IMR-90 (cell line): Measurements from ENCODE around the gene GABRB3. TPM values are rescaled to one million over a fixed set of nuclear protein-coding genes. Genes with fewer than 3 reads are reported as not detected.

Experiments used
- ATAC-seq: fragments of 200-7000 bp; cut with Tn5 transposase; 2 replicates; pipeline ENCODE4 v1.9.1; 2020; ENCODE audit warnings: low read depth, mild to moderate bottlenecking, moderate library complexity
- BruUV-seq: library from RNA; stranded (reverse); fragments of 400-500 nt; replicated peaks from 2 replicates; lab custom pipeline; 2021; lab: Mats Ljungman, UMichigan
- CTCF ChIA-PET: fragments of 300-600 bp; formaldehyde crosslinking; extraction: SDS; loops from one replicate; lab custom pipeline; 2021; ENCODE audit warnings: antibody characterized with exemption; lab: Yijun Ruan, JAX
- POLR2A ChIA-PET: fragments of 300-600 bp; sonication (Branson Sonifier 250); formaldehyde crosslinking; loops from one replicate; lab custom pipeline; 2022; ENCODE audit warnings: antibody characterized with exemption; ENCODE audit not compliant: unreplicated experiment; lab: Charles Lee
- DNase-seq: peaks from one replicate; pipeline ENCODE4 v3.0.0; 2013
- H2AFZ ChIP-seq: replicated peaks from 2 replicates; pipeline ENCODE3; 2013; ENCODE audit warnings: low read length, mild to moderate bottlenecking; ENCODE audit not compliant: poor library complexity
- H2AK5ac ChIP-seq: 2 replicates; pipeline ENCODE4 v1.6.1; 2013; ENCODE audit warnings: low read depth, low read length, inconsistent platforms
- H2AK9ac ChIP-seq: replicated peaks from 2 replicates; pipeline ENCODE3; 2013; ENCODE audit warnings: mild to moderate bottlenecking, low read depth, low read length, moderate library complexity; ENCODE audit not compliant: poor library complexity
- H2BK120ac ChIP-seq: 2 replicates; pipeline ENCODE4 v1.6.1; 2013; ENCODE audit warnings: low read depth, low read length, inconsistent platforms
- H2BK15ac ChIP-seq: 3 replicates; pipeline ENCODE4 v1.6.1; 2013; ENCODE audit warnings: low read depth, low read length, inconsistent platforms
- H2BK20ac ChIP-seq: 2 replicates; pipeline ENCODE4 v1.6.1; 2013; ENCODE audit warnings: low read depth, mild to moderate bottlenecking, inconsistent platforms, low read length, moderate library complexity
- H2BK5ac ChIP-seq: 2 replicates; pipeline ENCODE4 v1.6.1; 2013; ENCODE audit warnings: mild to moderate bottlenecking, low read depth, low read length, inconsistent platforms; ENCODE audit not compliant: poor library complexity, severe bottlenecking
- H3K14ac ChIP-seq: replicated peaks from 2 replicates; pipeline ENCODE4 v1.6.1; 2013; ENCODE audit warnings: low read depth, low read length, inconsistent platforms
- H3K18ac ChIP-seq: 2 replicates; pipeline ENCODE4 v1.6.1; 2013; ENCODE audit warnings: low read depth, low read length, control low read depth
- H3K23ac ChIP-seq: 2 replicates; pipeline ENCODE4 v1.6.1; 2013; ENCODE audit warnings: low read depth, low read length, inconsistent platforms
- H3K27ac ChIP-seq: 2 replicates; pipeline ENCODE4 v1.5.1; 2013; ENCODE audit warnings: mild to moderate bottlenecking, control low read depth, low read length; ENCODE audit not compliant: insufficient read depth
- H3K27me3 ChIP-seq: 2 replicates; pipeline ENCODE4 v1.6.1; 2013; ENCODE audit warnings: low read length; ENCODE audit not compliant: control insufficient read depth, insufficient read depth
- H3K36me3 ChIP-seq: 2 replicates; pipeline ENCODE4 v1.6.1; 2013; ENCODE audit warnings: low read length, mixed read lengths; ENCODE audit not compliant: control insufficient read depth, insufficient read depth
- H3K4ac ChIP-seq: 2 replicates; pipeline ENCODE4 v1.6.1; 2013; ENCODE audit warnings: low read depth, low read length, inconsistent platforms
- H3K4me1 ChIP-seq: 2 replicates; pipeline ENCODE4 v1.6.1; 2013; ENCODE audit warnings: low read length, mixed read lengths; ENCODE audit not compliant: control insufficient read depth, insufficient read depth
- H3K4me2 ChIP-seq: 2 replicates; pipeline ENCODE4 v1.6.1; 2013; ENCODE audit warnings: low read depth, mild to moderate bottlenecking, control low read depth, low read length, moderate library complexity
- H3K4me3 ChIP-seq: 2 replicates; pipeline ENCODE4 v1.5.1; 2013; ENCODE audit warnings: low read depth, mild to moderate bottlenecking, control low read depth, low read length, moderate library complexity; ENCODE audit not compliant: insufficient read depth
- H3K56ac ChIP-seq: 2 replicates; pipeline ENCODE4 v1.6.1; 2013; ENCODE audit warnings: low read length, inconsistent platforms; ENCODE audit not compliant: insufficient read depth; ENCODE audit errors: extremely low read depth
- H3K79me1 ChIP-seq, 2 experiments: 2 replicates each; pipeline ENCODE4 v1.6.1; 2013; ENCODE audit warnings: low read length in 2 of 2, inconsistent platforms in 1 of 2, low read depth in 1 of 2
- H3K9ac ChIP-seq: 2 replicates; pipeline ENCODE4 v1.6.1; 2013; ENCODE audit warnings: low read depth, low read length, control low read depth
- H3K9me1 ChIP-seq: 2 replicates; pipeline ENCODE4 v1.6.1; 2013; ENCODE audit warnings: low read length, inconsistent platforms; ENCODE audit not compliant: insufficient read depth
- H3K9me3 ChIP-seq: 2 replicates; pipeline ENCODE4 v1.6.1; 2013; ENCODE audit warnings: low read length; ENCODE audit not compliant: control insufficient read depth, insufficient read depth
- H4K20me1 ChIP-seq: 2 replicates; pipeline ENCODE4 v1.6.1; 2013; ENCODE audit warnings: low read length, inconsistent platforms; ENCODE audit not compliant: insufficient read depth
- H4K5ac ChIP-seq: 2 replicates; pipeline ENCODE4 v1.6.1; 2013; ENCODE audit warnings: mild to moderate bottlenecking, low read depth, low read length, control low read depth
- H4K8ac ChIP-seq, 2 experiments: 2 replicates each; pipeline ENCODE4 v1.6.1; 2013; ENCODE audit warnings: low read depth in 2 of 2, low read length in 2 of 2, control low read depth in 1 of 2, inconsistent platforms in 1 of 2
- H4K91ac ChIP-seq: 2 replicates; pipeline ENCODE4 v1.6.1; 2013; ENCODE audit warnings: low read depth, low read length, inconsistent platforms; ENCODE audit not compliant: insufficient read depth
- CTCF ChIP-seq: conservative IDR thresholded peaks from 2 replicates; pipeline ENCODE4 v1.5.1; 2012; ENCODE audit warnings: mild to moderate bottlenecking, low read depth, low read length, improper control_type of control experiment
- MXI1 ChIP-seq: IDR thresholded peaks from 2 replicates; pipeline ENCODE4 v1.6.1; 2012; ENCODE audit warnings: low read depth, mild to moderate bottlenecking, low read length, moderate library complexity, borderline replicate concordance
- USF2 ChIP-seq: fragments of 150-350 bp; IDR thresholded peaks from 2 replicates; pipeline ENCODE4 v1.6.1; 2017; ENCODE audit warnings: mild to moderate bottlenecking, antibody characterized with exemption, low read length, low read depth
- WGBS, 2 experiments: methylation state at CpG; one replicate each; pipeline versions ENCODE4 v1.1.5 to v1.1.7; 2013; ENCODE audit warnings: missing lambda C conversion rate in 2 of 2; ENCODE audit not compliant: insufficient read length in 1 of 2; ENCODE audit errors: extremely low coverage in 2 of 2; 5-methylcytosine and 5-hydroxymethylcytosine counted together
- dilution Hi-C: fragments of 300-500 bp; cut with HindIII; formaldehyde crosslinking; loops from one replicate; pipeline ENCODE4 v1.14.3; 2018; ENCODE audit warnings: low sequenced_read_pairs; ENCODE audit not compliant: unreplicated experiment
- in situ Hi-C: fragments of 300-500 bp; cut with MboI; formaldehyde crosslinking; loops from 3 replicates; pipeline ENCODE4 v1.14.3; 2019; ENCODE audit warnings: low sequenced_read_pairs, inconsistent platforms, mixed read lengths
- intact Hi-C: fragments of 100-400 bp; cut with micrococcal nuclease; formaldehyde crosslinking; loops from 2 replicates; pipeline ENCODE4 v1.10.0; 2022
- polyA plus RNA-seq, 3 experiments: library from polyadenylated mRNA; depleted of rRNA; stranded (reverse); fragments of >200 nt; gene quantifications; 2 replicates each; pipeline ENCODE4 v1.2.3, GENCODE V29; 2012; ENCODE audit warnings: low replicate concordance in 1 of 3
- total RNA-seq: library from RNA; depleted of rRNA; stranded (reverse); fragments of >200 nt; gene quantifications from 2 replicates; pipeline ENCODE4 v1.2.3, GENCODE V29; 2012

GABRB3 gene
- total and polyA plus RNA-seq, 2 of the 4 experiments (the other 2 are of a cell fraction): 0.36 to 0.54 TPM

- TF ChIP-seq CTCF: no peak
Measured at GRCh38 chr15:26773067-26773877, 406 bp upstream of the GABRB3 start (continued).

- Histone ChIP-seq H3K27me3 (peaks cover 13% of the 10 kb centered on the region; the same call in 1 of the 2 replicates), H3K27ac (no peak overlapping the region), H4K91ac (no peak overlapping the region), H3K4me1 (no peaks in the 10 kb centered on the region), H2AFZ (peak overlapping the region; percentile 11), H3K18ac (no peak overlapping the region), H3K36me3 (no peaks in the 10 kb centered on the region), H2BK5ac (no peak overlapping the region), H2AK5ac (no peak overlapping the region), H3K56ac (no peak overlapping the region; the same call in 1 of the 2 replicates), H3K9me3 (peaks cover 2% of the 10 kb centered on the region; the same call in 1 of the 2 replicates), H3K23ac (no peak overlapping the region), H3K79me1 (no peaks in the 10 kb centered on the region), H3K4me3 (no peak overlapping the region), H4K8ac (no peak overlapping the region), H2AK9ac (no peak overlapping the region), H2BK120ac (no peak overlapping the region), H3K9ac (no peak overlapping the region), H3K4me2 (no peak overlapping the region), H3K9me1 (no peaks in the 10 kb centered on the region), H2BK20ac (no peak overlapping the region), H4K5ac (no peak overlapping the region), H3K14ac (no peak overlapping the region), H4K20me1 (no peaks in the 10 kb centered on the region), H2BK15ac (no peak overlapping the region), H3K4ac (no peak overlapping the region)
- ATAC-seq (no peak), DNase-seq (no peak)
- BruUV-seq: no TSS peak
- POLR2A ChIA-PET: no interaction called here
- in situ Hi-C loops (loop anchor here (25.0 kb wide), 1 partner anchor 434 kb away; no protein-coding TSS in a partner anchor), intact Hi-C loops (no loop called here), dilution Hi-C loops (no loop called here)
- WGBS, 2 experiments: 0% methylated on average over 4 of the region's 32 CpGs; no CpG with 5 or more reads in 1 of the 2 experiments
- CTCF ChIA-PET: no interaction called here
- TF ChIP-seq USF2: no peak
- no peak for TF ChIP-seq MXI1
Measured at GRCh38 chr15:26771578-26772153, 1.2 kb downstream of the GABRB3 start.
